ENCODE results near the gene CABLES2.

CABLES2 gene, protein sequence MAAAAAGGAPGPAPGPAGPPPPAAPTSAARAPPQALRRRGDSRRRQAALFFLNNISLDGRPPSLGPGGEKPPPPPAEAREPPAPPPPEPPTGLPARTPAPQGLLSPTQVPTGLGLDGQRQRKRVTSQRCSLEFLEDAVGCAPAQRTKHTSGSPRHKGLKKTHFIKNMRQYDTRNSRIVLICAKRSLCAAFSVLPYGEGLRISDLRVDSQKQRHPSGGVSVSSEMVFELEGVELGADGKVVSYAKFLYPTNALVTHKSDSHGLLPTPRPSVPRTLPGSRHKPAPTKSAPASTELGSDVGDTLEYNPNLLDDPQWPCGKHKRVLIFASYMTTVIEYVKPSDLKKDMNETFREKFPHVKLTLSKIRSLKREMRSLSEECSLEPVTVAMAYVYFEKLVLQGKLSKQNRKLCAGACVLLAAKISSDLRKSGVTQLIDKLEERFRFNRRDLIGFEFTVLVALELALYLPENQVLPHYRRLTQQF

GRCh38 chr20:62407221-62407992 lies at the start of gene CABLES2:
Gene CABLES2 (minus strand): TSS chr20:62407285. CDS start chr20:62407276, 9 bp downstream.
- peak in 55 of 56 donors; percentile 52 to 96 (median 85) for DNase-seq

- DNase-seq, result no peak
These were observed 48.8 kb upstream of the CABLES2 start for GRCh38 chr20:62455929-62456328.

DNA sequence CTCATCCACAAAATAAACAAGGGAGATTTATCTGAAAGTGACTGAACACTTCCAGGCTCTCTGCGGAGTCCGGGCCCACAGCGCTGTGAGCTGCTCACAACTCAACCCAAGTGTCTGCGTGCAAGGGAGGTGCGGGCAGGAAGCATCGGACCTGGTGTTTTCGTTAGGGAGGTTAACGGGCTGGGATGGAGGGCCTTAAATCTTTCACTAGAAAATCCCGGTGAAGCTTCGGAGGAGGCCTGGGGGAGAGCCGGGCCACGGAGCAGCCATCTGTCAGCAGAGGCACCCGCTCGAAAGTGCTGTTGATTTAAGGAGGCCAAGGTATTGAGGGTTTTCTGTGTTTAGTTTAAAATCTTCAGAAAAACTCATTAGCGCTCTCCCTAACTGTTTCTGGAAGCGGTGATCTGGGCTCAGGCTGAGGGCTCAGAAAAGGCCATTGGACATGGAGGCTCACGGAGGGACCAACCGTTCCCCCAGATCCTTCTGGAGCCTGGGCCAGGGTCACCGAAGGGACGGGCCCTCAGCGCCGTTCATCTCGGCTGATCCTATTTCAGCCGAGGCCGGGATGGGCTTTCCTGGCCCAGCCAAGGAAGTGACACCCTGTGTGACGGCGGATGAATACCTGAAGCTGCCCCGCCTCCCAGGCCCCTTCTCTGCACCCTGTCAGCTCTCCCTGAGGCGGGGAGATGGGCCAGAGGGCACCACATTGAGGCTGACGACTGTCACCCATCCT lies 48.0 kb upstream of the CABLES2 start:
- DNase-seq, result no peak

GRCh38 chr20:62453186-62453808 lies 46.2 kb upstream of the CABLES2 start:
- no peak for DNase-seq

DNA sequence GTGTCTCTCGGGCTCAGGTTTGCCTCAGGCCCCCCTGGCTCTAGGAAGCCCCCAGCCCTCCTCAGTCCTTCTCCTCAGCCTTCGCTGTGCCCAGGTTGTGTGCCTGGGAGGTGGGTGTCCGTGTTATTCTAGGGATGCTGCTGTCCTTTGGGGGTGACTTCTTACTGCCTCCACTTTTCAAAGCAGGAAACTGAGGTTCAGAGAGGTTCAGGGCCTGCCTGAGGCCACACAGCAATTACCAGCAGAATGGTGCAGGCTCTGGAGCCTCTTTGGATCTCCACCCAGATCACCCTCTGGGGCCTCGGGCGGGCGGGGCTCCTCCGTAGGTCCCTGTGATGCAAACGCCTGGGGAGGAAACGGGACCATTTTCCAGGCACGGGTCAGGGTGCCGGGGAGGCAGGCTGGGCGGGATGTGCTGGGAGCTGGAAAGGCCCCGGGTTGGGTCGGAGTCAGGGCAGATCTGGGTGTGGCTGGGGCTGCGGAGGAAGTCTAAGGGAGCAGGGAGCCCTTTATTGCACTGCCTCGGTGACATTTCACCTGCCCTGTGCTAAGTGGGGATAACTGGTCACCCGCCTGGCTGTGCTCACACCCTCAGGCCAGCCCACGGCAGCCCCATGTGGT lies 45.5 kb upstream of the CABLES2 start:
- no peak for DNase-seq

GRCh38 chr20:62451970-62452369 lies 44.9 kb upstream of the CABLES2 start:
- DNase-seq, result no peak

DNA sequence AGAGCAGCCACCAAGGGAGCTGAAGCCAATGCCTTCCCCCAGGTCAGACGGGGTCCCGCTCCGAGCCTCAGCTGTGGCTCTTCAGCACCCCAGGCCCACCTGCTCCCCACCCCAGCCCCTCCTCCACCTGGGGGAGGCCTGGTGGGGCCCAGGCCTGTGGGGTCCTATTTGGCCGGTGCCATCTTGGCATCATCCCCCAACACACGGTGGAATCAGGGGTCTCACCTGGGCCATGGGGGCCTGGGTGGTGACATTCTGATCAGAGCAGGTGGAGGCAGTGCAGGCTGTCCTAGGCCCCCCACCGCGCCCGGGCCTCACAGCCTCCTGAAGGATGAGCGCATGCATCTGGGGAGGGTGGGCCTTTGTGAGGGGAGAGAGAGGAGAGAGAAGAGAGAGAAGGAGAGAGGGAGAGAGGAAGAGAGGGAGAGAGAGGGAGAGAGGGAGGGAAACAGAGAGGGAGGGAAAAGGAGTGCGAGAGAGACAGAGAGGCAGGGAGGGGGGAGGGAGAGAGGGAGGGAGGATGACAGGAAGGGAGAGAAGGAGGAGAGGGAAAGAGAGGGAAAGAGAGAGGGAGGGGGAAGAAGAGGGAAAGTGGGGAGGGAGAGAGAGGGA lies 44.2 kb upstream of the CABLES2 start:
- no peak for DNase-seq

- DNase-seq, result no peak
These were observed 43.0 kb upstream of the CABLES2 start for GRCh38 chr20:62449951-62450691.

- no peak for DNase-seq
These were observed 41.7 kb upstream of the CABLES2 start for GRCh38 chr20:62448788-62449187.

- DNase-seq, result no peak
These were observed 41.0 kb upstream of the CABLES2 start for GRCh38 chr20:62448038-62448437.

- no peak for DNase-seq
These were observed 40.1 kb upstream of the CABLES2 start for GRCh38 chr20:62446888-62447869.

DNA sequence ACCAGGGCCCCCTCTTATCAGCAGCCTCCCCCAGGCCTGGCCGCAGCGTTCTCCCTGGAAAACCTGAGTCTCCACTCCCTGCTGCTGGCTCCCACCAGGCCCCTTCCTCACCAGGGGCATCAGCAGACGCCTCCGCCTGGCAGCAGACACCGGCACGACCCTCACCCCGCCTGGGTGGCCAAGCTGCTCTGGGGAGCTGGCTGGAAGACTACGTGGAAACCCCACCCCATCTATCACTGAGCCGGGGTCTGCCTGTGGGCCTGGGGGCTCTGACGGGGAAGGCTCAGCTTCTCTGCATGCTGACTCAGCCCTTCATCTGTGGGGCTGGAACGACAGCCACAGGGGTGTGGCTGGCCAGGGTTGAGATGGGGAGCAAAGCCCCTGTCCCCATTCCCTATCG lies 39.4 kb upstream of the CABLES2 start:
- DNase-seq, result no peak

DNA sequence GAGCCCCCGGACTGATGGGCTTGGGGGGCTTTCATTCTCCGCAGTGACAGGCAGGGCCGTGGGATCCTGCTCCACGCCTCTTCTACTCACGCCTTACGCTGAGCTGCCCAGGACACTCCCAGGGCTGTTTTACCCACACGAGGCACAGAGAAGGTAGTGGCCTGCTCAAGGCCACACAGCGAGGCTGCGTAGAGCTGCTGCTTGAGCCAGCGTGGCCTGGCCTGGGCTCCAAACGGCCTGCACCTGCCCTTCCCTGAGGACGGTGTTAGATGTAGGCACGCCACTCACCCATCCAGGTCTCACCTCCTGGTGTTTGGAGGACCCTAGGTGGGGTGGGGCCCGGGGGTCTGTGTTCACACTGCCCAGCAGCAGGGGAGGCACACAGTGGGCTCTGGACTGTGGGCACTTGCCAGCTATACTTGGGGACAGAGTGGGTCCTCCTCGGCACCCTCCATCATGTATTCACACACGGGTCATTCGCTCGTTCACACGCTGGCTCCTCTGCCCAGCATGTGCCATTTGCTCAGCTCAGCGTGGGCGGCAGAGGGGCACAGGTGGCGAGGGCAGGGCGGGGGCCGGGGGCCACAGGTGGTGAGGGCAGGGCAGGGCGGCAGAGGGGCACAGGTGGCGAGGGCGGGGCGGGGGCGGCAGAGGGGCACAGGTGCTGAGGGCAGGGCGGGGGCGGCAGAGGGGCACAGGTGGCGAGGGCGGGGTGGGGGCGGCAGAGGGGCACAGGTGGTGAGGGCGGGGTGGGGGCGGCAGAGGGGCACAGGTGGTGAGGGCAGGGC lies 38.7 kb upstream of the CABLES2 start:
- no peak for DNase-seq

- no peak for DNase-seq
These were observed 37.2 kb upstream of the CABLES2 start for GRCh38 chr20:62444286-62444685.

- no peak for DNase-seq
These were observed 35.0 kb upstream of the CABLES2 start for GRCh38 chr20:62441987-62442539.

DNA sequence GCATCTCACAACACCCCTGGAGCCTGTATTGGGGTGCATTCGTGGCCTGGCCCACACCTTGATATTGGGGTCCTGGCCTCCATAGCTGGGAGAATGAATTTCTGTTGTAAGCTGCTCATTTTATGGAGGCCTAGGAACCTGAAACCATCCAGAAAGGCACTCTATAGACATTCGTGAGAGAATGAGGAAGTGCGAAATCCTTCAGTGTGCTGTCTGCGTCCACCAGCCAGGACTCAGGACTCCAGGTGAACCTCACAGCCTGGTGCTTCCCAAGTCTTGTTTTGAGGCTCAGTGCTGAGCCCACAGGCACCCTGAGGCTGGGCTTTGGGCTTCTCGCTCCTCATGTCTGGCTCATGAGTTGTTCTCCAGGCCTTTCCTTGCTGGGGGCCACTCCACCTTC lies 32.1 kb upstream of the CABLES2 start:
- no peak for DNase-seq

DNA sequence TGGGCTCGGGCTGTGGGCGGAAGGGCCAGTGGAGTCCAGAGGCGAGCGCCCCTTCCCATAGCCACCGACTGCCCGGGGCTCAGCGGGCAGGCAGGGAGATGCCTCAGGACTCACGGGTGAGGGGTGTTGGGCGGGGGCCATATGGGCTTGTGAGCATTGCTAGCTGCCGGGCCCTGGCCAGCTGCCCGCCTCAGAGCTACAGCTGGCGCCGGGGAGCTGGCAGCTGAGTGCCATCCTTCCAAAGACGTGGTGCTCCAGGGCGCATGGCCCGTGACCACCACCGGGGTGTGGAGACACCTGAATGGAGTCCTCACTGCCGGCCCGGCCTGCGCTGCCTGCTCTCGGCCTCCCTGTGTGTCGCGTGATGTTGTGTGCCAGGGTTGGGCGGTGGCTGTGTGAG lies 30.8 kb upstream of the CABLES2 start:
- peak in 2 of 56 donors; percentile 6 to 15 for DNase-seq
